ENCODE measurements around the gene TBC1D22A. TPM values are rescaled to one million over a fixed set of nuclear protein-coding genes. Genes with fewer than 3 reads are reported as not detected.

TBC1D22A gene
- total and polyA plus RNA-seq, 2 donors (not counting 3 experiments of a cell fraction or from before 2014, with no cell fraction given): 26.1 to 32.4 TPM

DNA sequence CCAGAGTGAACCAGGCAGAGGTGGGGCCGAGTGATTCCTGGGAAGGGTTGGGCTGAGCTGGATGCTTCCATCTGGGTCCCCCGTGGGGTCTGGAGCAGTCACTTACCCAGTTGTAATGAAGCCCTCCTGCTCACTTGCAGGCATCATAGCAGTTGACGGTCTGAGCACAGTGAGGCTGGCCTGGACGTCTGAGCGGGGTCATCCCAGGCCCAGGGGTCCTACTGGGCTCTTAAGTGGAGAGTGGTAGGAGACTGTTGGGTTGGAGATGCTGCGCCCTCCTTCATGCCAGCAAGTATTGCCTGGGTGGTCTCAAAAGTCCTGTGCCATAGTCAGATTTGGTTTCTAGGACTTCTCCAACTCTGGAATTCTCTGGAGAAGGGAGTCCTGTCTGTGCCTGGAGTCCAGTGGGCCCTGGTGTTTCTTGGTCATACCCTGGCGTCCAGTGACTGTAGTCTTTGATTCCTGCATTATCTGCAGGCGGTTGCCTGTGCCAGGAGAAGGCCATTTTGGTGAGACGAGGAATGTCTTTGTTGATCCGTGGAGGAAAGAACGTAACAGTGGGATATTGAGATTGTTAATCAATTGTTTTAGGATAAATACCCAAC, 82.3 kb downstream of the TBC1D22A start:
- ChIA-PET CTCF (interaction anchor here (0.9 to 4.4 kb wide), 25 partner anchors 10 to 1647 kb away, joined by 3 to 82 read pairs (median 5); no protein-coding TSS in a partner anchor), POLR2A (no interaction called here)
- dilution Hi-C loops (cut with MboI; ENCODE audit: extremely low pct_ligation_motif_present, low sequenced_read_pairs) (no loop called here), intact Hi-C loops (cut with micrococcal nuclease) (loop anchor here (1.0 to 5.0 kb wide), 5 partner anchors 15 to 1646 kb away; no protein-coding TSS in a partner anchor)
- Histone ChIP-seq H4K20me1 (replicated peaks; ENCODE audit: control insufficient read depth, extremely low read depth, insufficient read depth, low read length) (no peaks in the 10 kb centered on the region), H3K27ac (ENCODE audit: insufficient read depth, low read depth, low read length) (peak overlapping the region; percentile 14), H3K4me2 (ENCODE audit: insufficient read depth, low read length) (peak overlapping the region; percentile 68), H2AFZ (ENCODE audit: low read depth, low read length) (no peak overlapping the region), H3K9me3 (replicated peaks; ENCODE audit: control insufficient read depth, insufficient read depth, low read length) (no peaks in the 10 kb centered on the region), H3K9ac (replicated peaks; ENCODE audit: extremely low read depth, insufficient read depth, low read length) (peak overlapping the region; percentile 46), H3K79me2 (ENCODE audit: control insufficient read depth, insufficient read depth, low read length) (peaks cover 4% of the 10 kb centered on the region), H3K4me3 (replicated peaks in 1 of 3; ENCODE audit: insufficient read depth in 1 of 3, low read depth in 1 of 3, low read length in 3 of 3) (peak overlapping the region in 2 of 3 experiments; percentile 14 to 61), H3K4me1 (ENCODE audit: control insufficient read depth, extremely low read depth, insufficient read depth, low read length) (peaks cover 16% of the 10 kb centered on the region), H3K9me1 (replicated peaks; ENCODE audit: control insufficient read depth, extremely low read depth, insufficient read depth, low read length) (no peaks in the 10 kb centered on the region), H3K36me3 (ENCODE audit: control insufficient read depth in 2 of 2, extremely low read depth in 1 of 2, insufficient read depth in 2 of 2, low read length in 2 of 2) (peaks cover 0 to 3% of the 10 kb centered on the region in 2 experiments), H3K27me3 (ENCODE audit: control insufficient read depth in 2 of 2, insufficient read depth in 2 of 2, low read length in 2 of 2) (no peaks in the 10 kb centered on the region)
- BruUV-seq (replicated peaks): no TSS peak
- no peak for FAIRE-seq
- no peak for DNase-seq (ENCODE audit: low read depth, low spot score)
- TF ChIP-seq FOS (IDR thresholded peaks at IDR 0.05; ENCODE audit: borderline replicate concordance, insufficient read depth, low read length) (no peak), MYC (IDR thresholded peaks at IDR 0.05; ENCODE audit: low read depth, low read length) (no peak), JUN (IDR thresholded peaks at IDR 0.05; ENCODE audit: borderline replicate concordance, insufficient read depth, insufficient read length, low read depth) (no peak), EZH2 (IDR thresholded peaks at IDR 0.05; ENCODE audit: borderline replicate concordance, low read depth, low read length, severe bottlenecking) (no peak), POLR2AphosphoS5 (IDR thresholded peaks at IDR 0.05; ENCODE audit: insufficient read depth, low read depth, low read length) (no peak), POLR2A (IDR thresholded peaks at IDR 0.05; ENCODE audit: low read depth, low read length) (no peak), GATA2 (IDR thresholded peaks at IDR 0.05; ENCODE audit: insufficient read depth, insufficient read length, low read depth, low read length) (no peak)
- TF ChIP-seq, protein P1, sequence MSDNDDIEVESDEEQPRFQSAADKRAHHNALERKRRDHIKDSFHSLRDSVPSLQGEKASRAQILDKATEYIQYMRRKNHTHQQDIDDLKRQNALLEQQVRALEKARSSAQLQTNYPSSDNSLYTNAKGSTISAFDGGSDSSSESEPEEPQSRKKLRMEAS (IDR thresholded peaks at IDR 0.05; ENCODE audit: insufficient read depth, insufficient read length): no peak
- TF ChIP-seq, protein P2, sequence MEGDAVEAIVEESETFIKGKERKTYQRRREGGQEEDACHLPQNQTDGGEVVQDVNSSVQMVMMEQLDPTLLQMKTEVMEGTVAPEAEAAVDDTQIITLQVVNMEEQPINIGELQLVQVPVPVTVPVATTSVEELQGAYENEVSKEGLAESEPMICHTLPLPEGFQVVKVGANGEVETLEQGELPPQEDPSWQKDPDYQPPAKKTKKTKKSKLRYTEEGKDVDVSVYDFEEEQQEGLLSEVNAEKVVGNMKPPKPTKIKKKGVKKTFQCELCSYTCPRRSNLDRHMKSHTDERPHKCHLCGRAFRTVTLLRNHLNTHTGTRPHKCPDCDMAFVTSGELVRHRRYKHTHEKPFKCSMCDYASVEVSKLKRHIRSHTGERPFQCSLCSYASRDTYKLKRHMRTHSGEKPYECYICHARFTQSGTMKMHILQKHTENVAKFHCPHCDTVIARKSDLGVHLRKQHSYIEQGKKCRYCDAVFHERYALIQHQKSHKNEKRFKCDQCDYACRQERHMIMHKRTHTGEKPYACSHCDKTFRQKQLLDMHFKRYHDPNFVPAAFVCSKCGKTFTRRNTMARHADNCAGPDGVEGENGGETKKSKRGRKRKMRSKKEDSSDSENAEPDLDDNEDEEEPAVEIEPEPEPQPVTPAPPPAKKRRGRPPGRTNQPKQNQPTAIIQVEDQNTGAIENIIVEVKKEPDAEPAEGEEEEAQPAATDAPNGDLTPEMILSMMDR (IDR thresholded peaks at IDR 0.05; ENCODE audit: extremely low read depth in 1 of 2, insufficient read depth in 1 of 2, low read depth in 1 of 2, low read length in 2 of 2): no peak
